OCI-M2 (cell line): ENCODE data around the gene TAS2R30.

ENCODE experiments used
- DNase-seq: peaks from one replicate; lab custom pipeline; 2025; ENCODE audit not compliant: unreplicated experiment; lab: John Stamatoyannopoulos, UW

The TAS2R30 gene

GRCh38 chr12:11134305-11134704, at the start of gene TAS2R30:
Gene TAS2R30 (minus strand): TSS chr12:11134644. CDS start chr12:11134244, 400 bp downstream.
- no peak for DNase-seq

GRCh38 chr12:11183011-11183410, 48.6 kb upstream of the TAS2R30 start:
- no peak for DNase-seq

- DNase-seq, result no peak
Measured at GRCh38 chr12:11182529-11182928, 48.1 kb upstream of the TAS2R30 start.

GRCh38 chr12:11178250-11178649, 43.8 kb upstream of the TAS2R30 start:
- DNase-seq, result no peak

GRCh38 chr12:11174022-11174421, 39.6 kb upstream of the TAS2R30 start:
- DNase-seq, result no peak

- DNase-seq, result no peak
Measured at GRCh38 chr12:11171969-11172675, 37.7 kb upstream of the TAS2R30 start.

GRCh38 chr12:11171145-11171968, 36.9 kb upstream of the TAS2R30 start, which contains the start of gene SMIM10L1:
Gene SMIM10L1 (plus strand): TSS chr12:11171194. CDS start chr12:11171357, 163 bp downstream.
- peak; percentile 71 for DNase-seq

- DNase-seq, result no peak
Measured at GRCh38 chr12:11170810-11171144, 36.3 kb upstream of the TAS2R30 start.

GRCh38 chr12:11166300-11166699, 31.9 kb upstream of the TAS2R30 start:
- DNase-seq, result no peak

GRCh38 chr12:11164384-11164783, 29.9 kb upstream of the TAS2R30 start:
- DNase-seq, result no peak

GRCh38 chr12:11162502-11162901, 28.1 kb upstream of the TAS2R30 start:
- no peak for DNase-seq

- DNase-seq, result no peak
Measured at GRCh38 chr12:11158885-11159444, 24.5 kb upstream of the TAS2R30 start.

GRCh38 chr12:11154400-11154925, 20.0 kb upstream of the TAS2R30 start:
- DNase-seq, result no peak

GRCh38 chr12:11152725-11153124, 18.3 kb upstream of the TAS2R30 start:
- DNase-seq, result no peak

- DNase-seq, result no peak
Measured at GRCh38 chr12:11150832-11151231, 16.4 kb upstream of the TAS2R30 start.

- DNase-seq, result no peak
Measured at GRCh38 chr12:11147420-11147819, 13.0 kb upstream of the TAS2R30 start.

GRCh38 chr12:11144297-11144696, 9.9 kb upstream of the TAS2R30 start:
- DNase-seq, result no peak

- DNase-seq, result no peak
Measured at GRCh38 chr12:11143352-11143751, 8.9 kb upstream of the TAS2R30 start.

- DNase-seq, result no peak
Measured at GRCh38 chr12:11136075-11136474, 1.6 kb upstream of the TAS2R30 start.

- DNase-seq, result no peak
Measured at GRCh38 chr12:11133816-11134215, 628 bp downstream of the TAS2R30 start.

GRCh38 chr12:11133162-11133561, 1.3 kb downstream of the TAS2R30 start:
- DNase-seq, result no peak

GRCh38 chr12:11130999-11131398, 3.4 kb downstream of the TAS2R30 start:
- DNase-seq, result no peak
